Testis (tissue), 3 donors: Measurements from ENCODE around the gene ARHGEF11. TPM values are rescaled to one million over a fixed set of nuclear protein-coding genes. Genes with fewer than 3 reads are reported as not detected.

Experiments used
- DNase-seq: peaks from one replicate; pipeline ENCODE4 v3.0.0-alpha.2; 2019
- H3K27ac ChIP-seq, 2 donors: fragments of 200-600 bp; sonication (generic); one replicate each; pipeline ENCODE4 v1.5.1; 2019
- H3K27me3 ChIP-seq: fragments of 200-600 bp; sonication (generic); one replicate; pipeline ENCODE4 v1.5.1; 2019
- H3K36me3 ChIP-seq: fragments of 200-600 bp; sonication (generic); one replicate; pipeline ENCODE4 v1.5.1; 2017; ENCODE audit warnings: low read depth; ENCODE audit errors: missing control alignments
- H3K4me1 ChIP-seq: fragments of 200-600 bp; sonication (generic); one replicate; pipeline ENCODE4 v1.5.1; 2019
- H3K4me3 ChIP-seq, 2 donors: fragments of 200-600 bp; sonication (generic); one replicate each; pipeline ENCODE4 v1.5.1; 2017 to 2019
- H3K9me3 ChIP-seq: fragments of 200-600 bp; sonication (generic); one replicate; pipeline ENCODE4 v1.5.1; 2017
- POLR2A ChIP-seq: fragments of 450-650 bp; IDR thresholded peaks from one replicate; pipeline ENCODE4 v1.6.1; 2017; ENCODE audit warnings: antibody characterized with exemption, mild to moderate bottlenecking, moderate library complexity
- WGBS, 2 donors: methylation state at CpG; one replicate each; pipeline ENCODE4 v1.1.5; 2018; 5-methylcytosine and 5-hydroxymethylcytosine counted together
- intact Hi-C: fragments of 100-400 bp; cut with DNase I; formaldehyde crosslinking; loops from one replicate; pipeline ENCODE4 v1.15.1; 2023; ENCODE audit warnings: low total_unique reads
- polyA plus RNA-seq: library from polyadenylated mRNA; stranded (reverse); fragments of 350-450 nt; fragmentation: Illumina TruSeq; extraction: RNeasy Lipid Tissue Mini Kit (QIAGEN cat#74804); gene quantifications from one replicate; pipeline ENCODE4 v1.2.3, GENCODE V29; 2014; ENCODE audit warnings: low read depth, low replicate concordance; ENCODE audit not compliant: insufficient read depth
- total RNA-seq, 2 donors: library from RNA; depleted of rRNA; stranded (reverse); fragments of >200 nt; gene quantifications; one replicate each; pipeline ENCODE4 v1.2.3, GENCODE V29; 2016
- TF ChIP-seq, protein P1 (sequence below), 3 experiments: fragments of 450-650 bp in 2 of 3; fragments of 200-600 bp in 1 of 3; sonication (generic) in 1 of 3; IDR thresholded peaks; one replicate each; pipeline ENCODE4 v1.5.1; 2016 to 2019; ENCODE audit warnings: antibody characterized with exemption in 3 of 3, mild to moderate bottlenecking in 2 of 3, moderate library complexity in 1 of 3

The ARHGEF11 gene
- total and polyA plus RNA-seq, 3 donors from 2014 or later, result 69.2 to 120 (median 113) TPM

DNA sequence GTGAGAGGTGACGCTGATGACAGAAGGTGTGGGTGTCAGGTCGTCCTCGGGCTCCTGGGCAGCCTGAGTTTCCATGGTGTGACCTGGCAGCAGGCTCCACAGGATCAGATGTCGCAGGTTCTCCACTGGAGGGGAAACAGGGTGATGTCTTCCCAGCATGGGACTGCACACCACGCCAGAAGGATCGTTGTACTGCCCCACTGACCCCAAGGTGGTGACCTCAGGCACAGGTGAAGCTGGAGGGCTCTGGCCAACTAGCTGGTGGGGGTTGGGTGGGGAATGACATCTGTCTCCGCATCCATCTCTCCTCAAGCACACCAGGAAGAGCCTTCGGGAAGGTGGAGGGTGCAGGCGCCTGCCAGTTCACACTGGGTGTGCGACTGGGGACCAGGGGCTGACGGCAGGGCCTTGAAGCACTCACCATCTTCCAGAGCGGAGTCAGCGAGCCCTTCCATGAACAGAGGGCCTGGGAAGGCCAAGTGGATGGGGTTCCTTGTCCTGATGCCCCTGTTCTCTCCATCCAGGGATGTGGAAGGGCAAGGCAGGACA is 105.7 kb downstream of the ARHGEF11 start:
- 94% methylated on average over 7 to 13 of the region's 13 CpGs for WGBS, 2 donors
- Histone ChIP-seq H3K27ac (no peak overlapping the region), H3K36me3 (peaks cover 5% of the 10 kb centered on the region)

DNA sequence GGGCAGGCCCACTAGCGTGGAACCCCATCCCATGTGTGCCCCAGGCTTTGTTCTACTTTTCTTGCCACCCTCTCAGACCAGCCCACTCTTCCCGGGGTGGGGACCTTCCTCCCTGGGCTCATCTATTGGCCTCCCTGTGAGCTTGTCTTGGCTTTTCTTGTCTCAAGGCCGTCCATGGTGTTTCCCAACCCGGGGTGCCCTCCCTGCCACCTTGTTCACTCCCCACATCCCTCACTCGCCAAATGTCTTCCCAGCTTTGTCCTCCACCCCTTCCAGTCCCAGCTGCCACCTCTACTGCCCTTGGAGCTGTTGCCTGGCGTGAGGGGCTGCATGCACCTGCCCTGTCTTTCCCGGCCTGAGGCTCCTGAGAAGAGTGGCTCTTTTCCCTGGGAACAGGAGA is 106.7 kb downstream of the ARHGEF11 start:
- H3K27ac ChIP-seq, result no peak overlapping the region
- H3K4me1 ChIP-seq, result no peaks in the 10 kb centered on the region
- no peaks in the 10 kb centered on the region for H3K9me3 ChIP-seq
- no peaks in the 10 kb centered on the region for H3K36me3 ChIP-seq
- no peak overlapping the region for H3K4me3 ChIP-seq
- TF ChIP-seq, protein P1, sequence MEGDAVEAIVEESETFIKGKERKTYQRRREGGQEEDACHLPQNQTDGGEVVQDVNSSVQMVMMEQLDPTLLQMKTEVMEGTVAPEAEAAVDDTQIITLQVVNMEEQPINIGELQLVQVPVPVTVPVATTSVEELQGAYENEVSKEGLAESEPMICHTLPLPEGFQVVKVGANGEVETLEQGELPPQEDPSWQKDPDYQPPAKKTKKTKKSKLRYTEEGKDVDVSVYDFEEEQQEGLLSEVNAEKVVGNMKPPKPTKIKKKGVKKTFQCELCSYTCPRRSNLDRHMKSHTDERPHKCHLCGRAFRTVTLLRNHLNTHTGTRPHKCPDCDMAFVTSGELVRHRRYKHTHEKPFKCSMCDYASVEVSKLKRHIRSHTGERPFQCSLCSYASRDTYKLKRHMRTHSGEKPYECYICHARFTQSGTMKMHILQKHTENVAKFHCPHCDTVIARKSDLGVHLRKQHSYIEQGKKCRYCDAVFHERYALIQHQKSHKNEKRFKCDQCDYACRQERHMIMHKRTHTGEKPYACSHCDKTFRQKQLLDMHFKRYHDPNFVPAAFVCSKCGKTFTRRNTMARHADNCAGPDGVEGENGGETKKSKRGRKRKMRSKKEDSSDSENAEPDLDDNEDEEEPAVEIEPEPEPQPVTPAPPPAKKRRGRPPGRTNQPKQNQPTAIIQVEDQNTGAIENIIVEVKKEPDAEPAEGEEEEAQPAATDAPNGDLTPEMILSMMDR (IDR thresholded peaks at IDR 0.05), result no peak
- TF ChIP-seq POLR2A, result no peak
- 61 to 64% methylated on average over 7 of the region's 7 CpGs for WGBS, 2 donors
- intact Hi-C loops, result no loop called here
- no peaks in the 10 kb centered on the region for H3K27me3 ChIP-seq
- no peak for DNase-seq

More for the DNA sequence above, 105.7 kb downstream of the ARHGEF11 start:
- intact Hi-C loops, result loop anchor here (10.0 kb wide), 1 partner anchor 125 kb away; no protein-coding TSS in a partner anchor
- no peaks in the 10 kb centered on the region for H3K9me3 ChIP-seq
- no peak overlapping the region for H3K4me3 ChIP-seq
- TF ChIP-seq, protein P1 (IDR thresholded peaks at IDR 0.05), result no peak
- no peak for TF ChIP-seq POLR2A
- no peaks in the 10 kb centered on the region for H3K27me3 ChIP-seq
- H3K4me1 ChIP-seq, result no peaks in the 10 kb centered on the region
- DNase-seq, result no peak

DNA sequence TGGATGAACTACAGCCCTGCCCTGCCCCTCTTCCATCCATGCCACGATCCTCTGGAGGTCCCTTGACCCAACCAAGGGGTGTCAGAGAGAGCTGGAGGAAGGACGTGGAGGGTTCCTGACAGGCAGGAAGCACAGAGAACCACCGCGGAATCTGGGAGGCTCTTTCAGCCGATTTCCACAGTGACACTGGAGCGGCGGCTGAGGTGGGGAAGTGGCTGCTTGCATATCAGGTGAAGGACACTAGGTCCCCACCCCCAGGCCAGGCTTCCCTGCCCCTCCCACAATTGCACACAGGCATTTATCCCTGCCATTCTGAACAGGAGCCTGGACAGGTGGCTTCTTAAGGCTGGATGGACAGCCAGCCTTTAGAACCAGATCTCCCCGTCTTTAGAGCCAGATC is 107.7 kb downstream of the ARHGEF11 start:
- intact Hi-C loops, result no loop called here
- TF ChIP-seq, protein P1 (IDR thresholded peaks at IDR 0.05), result no peak
- no peak for TF ChIP-seq POLR2A
- no peaks in the 10 kb centered on the region for H3K36me3 ChIP-seq
- H3K27ac ChIP-seq, result no peak overlapping the region
- DNase-seq, result no peak
- no peaks in the 10 kb centered on the region for H3K4me1 ChIP-seq
- H3K27me3 ChIP-seq, result no peaks in the 10 kb centered on the region
- WGBS, 2 donors, result 83 to 86% methylated on average over 8 of the region's 8 CpGs
- H3K9me3 ChIP-seq, result no peaks in the 10 kb centered on the region
- no peak overlapping the region for H3K4me3 ChIP-seq

DNA sequence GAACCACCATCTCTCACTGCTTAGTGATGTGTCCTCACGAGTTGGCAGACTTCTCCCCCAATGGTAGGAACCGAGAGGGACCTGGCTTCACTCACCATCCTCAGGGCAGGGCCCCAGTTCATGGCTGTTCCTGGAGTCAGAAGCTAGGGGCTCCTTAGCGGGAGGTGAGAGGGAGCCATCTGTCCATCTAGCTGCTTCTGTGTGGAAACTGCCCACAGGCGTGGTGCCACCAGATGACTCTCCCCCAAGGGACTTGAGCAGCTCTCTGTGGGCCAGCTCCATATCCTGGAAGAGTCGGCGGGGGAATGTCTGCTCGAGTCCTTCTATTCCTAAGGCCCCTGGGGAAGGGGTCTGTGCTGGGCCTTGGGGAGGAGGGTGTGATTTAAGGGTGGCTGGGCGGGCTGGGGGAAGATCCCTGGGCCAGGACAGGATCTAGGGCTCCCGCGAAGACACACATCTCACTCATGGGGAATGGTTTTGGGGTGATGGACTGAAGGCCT is 108.8 kb downstream of the ARHGEF11 start:
- WGBS, 2 donors, result 81 to 86% methylated on average over 10 of the region's 10 CpGs
- intact Hi-C loops, result no loop called here

More for the DNA sequence above, 108.8 kb downstream of the ARHGEF11 start:
- H3K4me1 ChIP-seq, result no peaks in the 10 kb centered on the region
- no peaks in the 10 kb centered on the region for H3K27me3 ChIP-seq
- TF ChIP-seq, protein P1 (IDR thresholded peaks at IDR 0.05), result no peak
- TF ChIP-seq POLR2A, result no peak
- no peaks in the 10 kb centered on the region for H3K9me3 ChIP-seq
- H3K27ac ChIP-seq, result no peak overlapping the region
- no peak for DNase-seq
- H3K4me3 ChIP-seq, result no peak overlapping the region
- H3K36me3 ChIP-seq, result no peaks in the 10 kb centered on the region
